ENCODE results near the gene DLG2.
"Not testable (repeated sequence)": the region's sequence is repeated elsewhere in the genome, so short reads cannot be mapped to it uniquely, and the experiment has no call there.

Gene DLG2

GRCh38 chr11:85626496-85626895, 648 bp downstream of the DLG2 start:
- Histone ChIP-seq H3F3A (ENCODE audit: insufficient read depth, low read length) (peaks cover 13% of the 10 kb centered on the region), H3K9ac (ENCODE audit: low read length) (no peak overlapping the region), H3K4me1 (ENCODE audit: low read length) (peaks cover 5% of the 10 kb centered on the region; the same call in 1 of the 2 replicates), H3K9me2 (replicated peaks; ENCODE audit: insufficient read depth, low read length) (no peaks in the 10 kb centered on the region), H3K4me2 (ENCODE audit: low read depth, low read length) (peak overlapping the region; percentile 90; the same call in 1 of the 2 replicates), H3K4me3 (ENCODE audit: low read length) (no peak overlapping the region), H2AFZ (ENCODE audit: low read length) (no peak overlapping the region), H3K27ac (ENCODE audit: low read length) (no peak overlapping the region), H3K36me3 (replicated peaks; ENCODE audit: insufficient read depth, low read length) (no peaks in the 10 kb centered on the region), H3K27me3 (replicated peaks; ENCODE audit: insufficient read depth, low read length) (no peaks in the 10 kb centered on the region), H4K20me1 (ENCODE audit: insufficient read depth, low read length) (no peaks in the 10 kb centered on the region), H3K79me2 (ENCODE audit: low read length) (peaks cover 31% of the 10 kb centered on the region), H3K9me3 (replicated peaks; ENCODE audit: insufficient read depth, low read length) (no peaks in the 10 kb centered on the region)
- TF ChIP-seq, protein P1, sequence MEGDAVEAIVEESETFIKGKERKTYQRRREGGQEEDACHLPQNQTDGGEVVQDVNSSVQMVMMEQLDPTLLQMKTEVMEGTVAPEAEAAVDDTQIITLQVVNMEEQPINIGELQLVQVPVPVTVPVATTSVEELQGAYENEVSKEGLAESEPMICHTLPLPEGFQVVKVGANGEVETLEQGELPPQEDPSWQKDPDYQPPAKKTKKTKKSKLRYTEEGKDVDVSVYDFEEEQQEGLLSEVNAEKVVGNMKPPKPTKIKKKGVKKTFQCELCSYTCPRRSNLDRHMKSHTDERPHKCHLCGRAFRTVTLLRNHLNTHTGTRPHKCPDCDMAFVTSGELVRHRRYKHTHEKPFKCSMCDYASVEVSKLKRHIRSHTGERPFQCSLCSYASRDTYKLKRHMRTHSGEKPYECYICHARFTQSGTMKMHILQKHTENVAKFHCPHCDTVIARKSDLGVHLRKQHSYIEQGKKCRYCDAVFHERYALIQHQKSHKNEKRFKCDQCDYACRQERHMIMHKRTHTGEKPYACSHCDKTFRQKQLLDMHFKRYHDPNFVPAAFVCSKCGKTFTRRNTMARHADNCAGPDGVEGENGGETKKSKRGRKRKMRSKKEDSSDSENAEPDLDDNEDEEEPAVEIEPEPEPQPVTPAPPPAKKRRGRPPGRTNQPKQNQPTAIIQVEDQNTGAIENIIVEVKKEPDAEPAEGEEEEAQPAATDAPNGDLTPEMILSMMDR (IDR thresholded peaks at IDR 0.05; ENCODE audit: low read length), result no peak
- TF ChIP-seq EZH2 (optimal IDR thresholded peaks at IDR 0.05; ENCODE audit: low read depth, low read length) (no peak), EZH2phosphoT487 (IDR thresholded peaks at IDR 0.05; ENCODE audit: low read length) (no peak)
- no peak for DNase-seq

DNA sequence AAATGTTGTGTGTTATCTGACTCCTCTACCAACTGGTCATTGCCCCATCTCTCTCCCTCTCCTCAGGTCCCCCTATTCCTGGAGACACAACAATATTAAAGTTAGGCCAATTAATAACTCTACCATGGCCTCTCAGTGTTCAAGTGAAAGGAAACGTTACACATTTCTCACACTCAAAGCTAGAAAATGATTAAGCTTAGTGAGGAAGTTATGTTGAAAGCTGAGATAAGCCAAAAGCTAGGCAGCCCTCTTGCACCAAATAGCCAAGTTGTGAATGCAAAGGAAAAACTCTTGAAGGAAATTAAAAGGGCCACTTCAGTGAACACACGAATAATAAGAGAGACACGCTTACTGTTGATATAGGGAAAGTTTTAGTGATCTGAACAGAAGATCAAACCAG, 6.9 kb downstream of the DLG2 start:
- Histone ChIP-seq H3K27ac (ENCODE audit: low read length) (no peak overlapping the region), H3K36me3 (replicated peaks; ENCODE audit: insufficient read depth, low read length) (no peaks in the 10 kb centered on the region), H2AFZ (ENCODE audit: low read length) (no peak overlapping the region), H3K9ac (ENCODE audit: low read length) (no peak overlapping the region), H3F3A (ENCODE audit: insufficient read depth, low read length) (no peaks in the 10 kb centered on the region), H3K4me3 (ENCODE audit: low read length) (no peak overlapping the region), H3K9me3 (replicated peaks; ENCODE audit: insufficient read depth, low read length) (no peaks in the 10 kb centered on the region), H3K9me2 (replicated peaks; ENCODE audit: insufficient read depth, low read length) (no peaks in the 10 kb centered on the region), H3K79me2 (ENCODE audit: low read length) (no peaks in the 10 kb centered on the region), H3K4me2 (ENCODE audit: low read depth, low read length) (no peak overlapping the region), H4K20me1 (ENCODE audit: insufficient read depth, low read length) (no peaks in the 10 kb centered on the region), H3K27me3 (replicated peaks; ENCODE audit: insufficient read depth, low read length) (no peaks in the 10 kb centered on the region), H3K4me1 (ENCODE audit: low read length) (no peaks in the 10 kb centered on the region)
- TF ChIP-seq EZH2 (optimal IDR thresholded peaks at IDR 0.05; ENCODE audit: low read depth, low read length) (no peak), EZH2phosphoT487 (IDR thresholded peaks at IDR 0.05; ENCODE audit: low read length) (no peak)
- TF ChIP-seq, protein P1 (IDR thresholded peaks at IDR 0.05; ENCODE audit: low read length), result no peak
- no peak for DNase-seq

- H2AFZ ChIP-seq (ENCODE audit: low read length), result no peak overlapping the region
- H3F3A ChIP-seq (ENCODE audit: insufficient read depth, low read length), result no peaks in the 10 kb centered on the region
- H3K4me3 ChIP-seq (ENCODE audit: low read length), result no peak overlapping the region
- H4K20me1 ChIP-seq (ENCODE audit: insufficient read depth, low read length), result no peaks in the 10 kb centered on the region
- H3K27ac ChIP-seq (ENCODE audit: low read length), result no peak overlapping the region
- H3K27me3 ChIP-seq (replicated peaks; ENCODE audit: insufficient read depth, low read length), result no peaks in the 10 kb centered on the region
- TF ChIP-seq, protein P1 (IDR thresholded peaks at IDR 0.05; ENCODE audit: low read length), result no peak
- TF ChIP-seq EZH2 (optimal IDR thresholded peaks at IDR 0.05; ENCODE audit: low read depth, low read length), result no peak
- no peak for TF ChIP-seq EZH2phosphoT487 (IDR thresholded peaks at IDR 0.05; ENCODE audit: low read length)
- H3K36me3 ChIP-seq (replicated peaks; ENCODE audit: insufficient read depth, low read length), result no peaks in the 10 kb centered on the region
- H3K4me2 ChIP-seq (ENCODE audit: low read depth, low read length), result no peak overlapping the region
- H3K9me3 ChIP-seq (replicated peaks; ENCODE audit: insufficient read depth, low read length), result no peaks in the 10 kb centered on the region
- DNase-seq, result no peak
- H3K9me2 ChIP-seq (replicated peaks; ENCODE audit: insufficient read depth, low read length), result no peaks in the 10 kb centered on the region
- H3K4me1 ChIP-seq (ENCODE audit: low read length), result no peaks in the 10 kb centered on the region
- no peaks in the 10 kb centered on the region for H3K79me2 ChIP-seq (ENCODE audit: low read length)
- H3K9ac ChIP-seq (ENCODE audit: low read length), result no peak overlapping the region
Observed at GRCh38 chr11:85619499-85619898, 7.6 kb downstream of the DLG2 start.

GRCh38 chr11:85611643-85612042, 15.5 kb downstream of the DLG2 start:
- not testable (repeated sequence) for H2AFZ ChIP-seq (ENCODE audit: low read length); H4K20me1 ChIP-seq (ENCODE audit: insufficient read depth, low read length); H3K4me2 ChIP-seq (ENCODE audit: low read depth, low read length); H3K79me2 ChIP-seq (ENCODE audit: low read length); DNase-seq; H3K27me3 ChIP-seq (replicated peaks; ENCODE audit: insufficient read depth, low read length); H3K27ac ChIP-seq (ENCODE audit: low read length); H3K4me1 ChIP-seq (ENCODE audit: low read length); H3F3A ChIP-seq (ENCODE audit: insufficient read depth, low read length); H3K9me2 ChIP-seq (replicated peaks; ENCODE audit: insufficient read depth, low read length); H3K36me3 ChIP-seq (replicated peaks; ENCODE audit: insufficient read depth, low read length); H3K9me3 ChIP-seq (replicated peaks; ENCODE audit: insufficient read depth, low read length); H3K9ac ChIP-seq (ENCODE audit: low read length); H3K4me3 ChIP-seq (ENCODE audit: low read length)

DNA sequence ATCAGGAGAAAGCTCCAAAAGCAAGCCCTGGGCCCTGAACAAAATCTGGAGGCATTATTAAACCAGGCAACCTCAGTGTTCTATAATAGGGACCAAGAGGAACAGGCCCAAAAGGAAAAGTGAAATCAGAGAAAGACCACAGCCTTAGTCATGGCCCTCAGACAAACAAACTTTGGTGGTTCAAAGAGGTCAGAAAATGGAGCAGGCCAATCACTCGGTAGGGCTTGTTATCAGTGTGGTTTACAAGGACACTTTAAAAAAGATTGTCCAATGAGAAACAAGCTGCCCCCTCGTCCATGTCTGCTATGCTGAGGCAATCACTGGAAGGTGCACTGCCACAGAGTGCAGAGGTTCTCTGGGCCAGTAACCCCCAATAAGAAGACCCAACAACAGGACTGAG, 17.9 kb downstream of the DLG2 start:
- not testable (repeated sequence) for H3K27ac ChIP-seq (ENCODE audit: low read length); H3F3A ChIP-seq (ENCODE audit: insufficient read depth, low read length); H3K9ac ChIP-seq (ENCODE audit: low read length); H2AFZ ChIP-seq (ENCODE audit: low read length); H4K20me1 ChIP-seq (ENCODE audit: insufficient read depth, low read length); H3K79me2 ChIP-seq (ENCODE audit: low read length); H3K4me2 ChIP-seq (ENCODE audit: low read depth, low read length); H3K4me3 ChIP-seq (ENCODE audit: low read length); H3K36me3 ChIP-seq (replicated peaks; ENCODE audit: insufficient read depth, low read length); H3K9me2 ChIP-seq (replicated peaks; ENCODE audit: insufficient read depth, low read length); H3K9me3 ChIP-seq (replicated peaks; ENCODE audit: insufficient read depth, low read length); H3K4me1 ChIP-seq (ENCODE audit: low read length); H3K27me3 ChIP-seq (replicated peaks; ENCODE audit: insufficient read depth, low read length)
- DNase-seq, result peak; percentile 29

DNA sequence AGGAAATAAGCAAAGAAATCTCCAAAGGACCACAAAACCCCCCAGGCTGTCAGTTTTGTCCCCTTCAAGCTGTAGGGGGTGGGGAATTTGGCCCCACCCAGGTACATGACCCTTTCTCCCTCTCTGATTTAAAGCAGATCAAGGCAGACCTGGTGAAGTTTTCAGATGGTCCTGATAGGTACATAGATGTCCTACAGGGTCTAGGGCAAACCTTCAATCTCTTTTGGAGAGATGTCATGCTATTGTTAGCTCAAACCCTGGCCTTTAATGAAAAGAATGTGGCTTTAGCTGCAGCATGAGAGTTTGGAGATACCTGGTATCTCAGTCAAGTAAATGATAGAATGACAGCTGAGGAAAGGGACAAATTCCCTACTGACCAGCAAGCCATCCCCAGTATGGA, 18.5 kb downstream of the DLG2 start:
- H3K9ac ChIP-seq (ENCODE audit: low read length); H3K9me2 ChIP-seq (replicated peaks; ENCODE audit: insufficient read depth, low read length); H3K27ac ChIP-seq (ENCODE audit: low read length); H3K4me3 ChIP-seq (ENCODE audit: low read length); H3K27me3 ChIP-seq (replicated peaks; ENCODE audit: insufficient read depth, low read length); H2AFZ ChIP-seq (ENCODE audit: low read length); H4K20me1 ChIP-seq (ENCODE audit: insufficient read depth, low read length); H3K36me3 ChIP-seq (replicated peaks; ENCODE audit: insufficient read depth, low read length); H3F3A ChIP-seq (ENCODE audit: insufficient read depth, low read length); H3K79me2 ChIP-seq (ENCODE audit: low read length); H3K9me3 ChIP-seq (replicated peaks; ENCODE audit: insufficient read depth, low read length); H3K4me1 ChIP-seq (ENCODE audit: low read length); H3K4me2 ChIP-seq (ENCODE audit: low read depth, low read length); DNase-seq: not testable (repeated sequence)

Measured in MM.1S (cell line).